H1 (cell line): ENCODE measurements around the gene CD96. TPM values are rescaled to one million over a fixed set of nuclear protein-coding genes. Genes with fewer than 3 reads are reported as not detected.

Source experiments
- CTCF ChIA-PET: fragments of 300-600 bp; sonication (Branson Sonifier 250); formaldehyde crosslinking; loops from one replicate; lab custom pipeline; 2021; ENCODE audit not compliant: partially characterized antibody; lab: Charles Lee
- POLR2A ChIA-PET: fragments of 300-600 bp; sonication (Branson Sonifier 250); formaldehyde crosslinking; loops from one replicate; lab custom pipeline; 2021; ENCODE audit warnings: inconsistent platforms; ENCODE audit not compliant: partially characterized antibody; lab: Charles Lee
- DNase-seq, 2 experiments: peaks; one replicate each; pipeline versions ENCODE4 v3.0.0 to v3.0.0-alpha.2; 2010 to 2022; ENCODE audit warnings: low spot score in 2 of 2, low read depth in 1 of 2, mixed read lengths in 1 of 2
- FAIRE-seq: peaks from 2 replicates; lab custom pipeline; 2011; peaks lifted over from hg19 to GRCh38; lab: Jason Lieb, UNC
- H2AFZ ChIP-seq: 2 replicates; pipeline ENCODE4 v1.8.1; 2012; ENCODE audit warnings: low read length, inconsistent platforms
- H2AK5ac ChIP-seq: 2 replicates; pipeline ENCODE4 v1.6.1; 2013; ENCODE audit warnings: low read depth, low read length
- H2BK120ac ChIP-seq: replicated peaks from 2 replicates; pipeline ENCODE3; 2013; ENCODE audit warnings: low read depth, low read length, inconsistent platforms
- H2BK12ac ChIP-seq: 2 replicates; pipeline ENCODE4 v1.6.1; 2013; ENCODE audit warnings: low read depth, low read length
- H2BK15ac ChIP-seq: 2 replicates; pipeline ENCODE4 v1.6.1; 2013; ENCODE audit warnings: low read length
- H2BK20ac ChIP-seq: 2 replicates; pipeline ENCODE4 v1.6.1; 2013; ENCODE audit warnings: low read length
- H2BK5ac ChIP-seq: 2 replicates; pipeline ENCODE4 v1.6.1; 2013; ENCODE audit warnings: low read depth, low read length
- H3K14ac ChIP-seq: 2 replicates; pipeline ENCODE4 v1.6.1; 2013; ENCODE audit warnings: inconsistent platforms; ENCODE audit not compliant: insufficient read length
- H3K18ac ChIP-seq: 2 replicates; pipeline ENCODE4 v1.6.1; 2013; ENCODE audit warnings: low read length; ENCODE audit errors: extremely low read depth
- H3K23ac ChIP-seq: 2 replicates; pipeline ENCODE4 v1.6.1; 2013; ENCODE audit warnings: inconsistent platforms; ENCODE audit not compliant: insufficient read length
- H3K23me2 ChIP-seq: 2 replicates; pipeline ENCODE4 v1.6.1; 2013; ENCODE audit warnings: low read depth, low read length
- H3K27ac ChIP-seq: 2 replicates; pipeline ENCODE4 v1.6.1; 2011; ENCODE audit warnings: low read depth, low read length, inconsistent platforms
- H3K27me3 ChIP-seq, 4 experiments: replicated peaks in 1 of 4; 1 replicate in 1 of 4; 2 replicates in 3 of 4; pipeline versions ENCODE4 v1.6.1 to v1.8.1; 2011 to 2013; ENCODE audit warnings: low read length in 3 of 4, mild to moderate bottlenecking in 3 of 4, inconsistent platforms in 2 of 4, mixed read lengths in 2 of 4, moderate library complexity in 1 of 4; ENCODE audit not compliant: control insufficient read depth in 3 of 4, insufficient read depth in 3 of 4; ENCODE audit errors: extremely low read depth in 1 of 4
- H3K36me3 ChIP-seq, 4 experiments: 2 replicates each; pipeline versions ENCODE4 v1.6.1 to v1.8.1; 2011 to 2013; ENCODE audit warnings: mild to moderate bottlenecking in 4 of 4, low read length in 3 of 4, moderate library complexity in 2 of 4, control low read depth in 1 of 4, inconsistent platforms in 1 of 4; ENCODE audit not compliant: insufficient read depth in 4 of 4, control insufficient read depth in 2 of 4
- H3K4ac ChIP-seq: replicated peaks from 2 replicates; pipeline ENCODE3; 2013; ENCODE audit warnings: low read length, low read depth, mixed read lengths, inconsistent platforms; ENCODE audit not compliant: insufficient read length
- H3K4me1 ChIP-seq, 4 experiments: replicated peaks in 1 of 4; 1 replicate in 1 of 4; 2 replicates in 3 of 4; pipeline versions ENCODE4 v1.6.1 to v1.8.1; 2011 to 2013; ENCODE audit warnings: low read length in 3 of 4, inconsistent platforms in 2 of 4, mixed read lengths in 1 of 4; ENCODE audit not compliant: insufficient read depth in 4 of 4, control insufficient read depth in 3 of 4
- H3K4me2 ChIP-seq, 2 experiments: 2 replicates each; pipeline versions ENCODE4 v1.6.1 to v1.8.1; 2011 to 2013; ENCODE audit warnings: low read depth in 2 of 2, low read length in 2 of 2, control low read depth in 1 of 2, inconsistent platforms in 1 of 2, mild to moderate bottlenecking in 1 of 2; ENCODE audit not compliant: insufficient read depth in 1 of 2
- H3K4me3 ChIP-seq, 4 experiments: fragments of 200-600, 300-600 bp in 1 of 4; sonication (generic), shearing (Covaris generic), sonication (Bioruptor Twin) in 1 of 4; 2 replicates each; pipeline versions ENCODE4 v1.5.1 to v1.8.1; 2011 to 2016; ENCODE audit warnings: low read length in 4 of 4, low read depth in 3 of 4, control low read depth in 2 of 4, inconsistent platforms in 2 of 4, mild to moderate bottlenecking in 2 of 4, mixed read lengths in 1 of 4, moderate library complexity in 1 of 4; ENCODE audit not compliant: insufficient read depth in 2 of 4; ENCODE audit errors: extremely low read depth in 1 of 4
- H3K56ac ChIP-seq: replicated peaks from 2 replicates; pipeline ENCODE3; 2013; ENCODE audit warnings: low read depth, mild to moderate bottlenecking, mixed read lengths, low read length, inconsistent platforms; ENCODE audit not compliant: insufficient read length
- H3K79me1 ChIP-seq: 2 replicates; pipeline ENCODE4 v1.6.1; 2013; ENCODE audit warnings: low read depth, low read length, control low read depth
- H3K79me2 ChIP-seq, 2 experiments: 2 replicates each; pipeline versions ENCODE4 v1.6.1 to v1.8.1; 2012 to 2013; ENCODE audit warnings: low read length in 2 of 2, mild to moderate bottlenecking in 2 of 2, inconsistent platforms in 1 of 2; ENCODE audit not compliant: insufficient read depth in 2 of 2, control insufficient read depth in 1 of 2
- H3K9ac ChIP-seq, 4 experiments: replicated peaks in 1 of 4; 1 replicate in 1 of 4; 2 replicates in 3 of 4; pipeline versions ENCODE4 v1.6.1 to v1.8.1; 2011 to 2013; ENCODE audit warnings: low read depth in 3 of 4, low read length in 3 of 4, control low read depth in 2 of 4, mild to moderate bottlenecking in 2 of 4, moderate library complexity in 2 of 4, inconsistent platforms in 1 of 4; ENCODE audit errors: extremely low read depth in 1 of 4
- H3K9me3 ChIP-seq, 2 experiments: 2 replicates each; pipeline versions ENCODE4 v1.6.1 to v1.8.1; 2012 to 2013; ENCODE audit warnings: mild to moderate bottlenecking in 2 of 2, moderate library complexity in 2 of 2, control low read depth in 1 of 2, inconsistent platforms in 1 of 2, low read depth in 1 of 2, low read length in 1 of 2, mixed read lengths in 1 of 2; ENCODE audit not compliant: insufficient read depth in 2 of 2
- H4K20me1 ChIP-seq, 2 experiments: replicated peaks in 1 of 2; 2 replicates each; pipeline versions ENCODE3 to v1.8.1; 2011 to 2013; ENCODE audit warnings: inconsistent platforms in 2 of 2, low read length in 2 of 2, mild to moderate bottlenecking in 1 of 2; ENCODE audit not compliant: insufficient read depth in 2 of 2, control insufficient read depth in 1 of 2
- H4K5ac ChIP-seq: 2 replicates; pipeline ENCODE4 v1.6.1; 2013; ENCODE audit warnings: low read length, low read depth, mixed read lengths, inconsistent platforms; ENCODE audit not compliant: insufficient read length
- H4K8ac ChIP-seq: 2 replicates; pipeline ENCODE4 v1.8.0; 2013; ENCODE audit warnings: mild to moderate bottlenecking, moderate library complexity, low read length, inconsistent platforms; ENCODE audit not compliant: insufficient read depth; ENCODE audit errors: extremely low read depth
- H4K91ac ChIP-seq: replicated peaks from 2 replicates; pipeline ENCODE3; 2013; ENCODE audit warnings: low read length, mixed read lengths, inconsistent platforms; ENCODE audit not compliant: insufficient read length
- CHD1 ChIP-seq: IDR thresholded peaks from 2 replicates; pipeline ENCODE4 v1.6.1; 2012; ENCODE audit warnings: low read depth, low read length, improper control_type of control experiment
- KDM1A ChIP-seq: fragments of 200-600, 300-600 bp; sonication (generic); IDR thresholded peaks from 2 replicates; pipeline ENCODE4 v1.7.1; 2016; ENCODE audit warnings: mild to moderate bottlenecking, low read length, borderline replicate concordance
- POLR2A ChIP-seq, 2 experiments: IDR thresholded peaks; 1 replicate in 1 of 2; 2 replicates in 1 of 2; pipeline ENCODE4 v1.6.1; 2011; ENCODE audit warnings: low read depth in 2 of 2, low read length in 2 of 2, mild to moderate bottlenecking in 2 of 2; ENCODE audit errors: control extremely low read depth in 1 of 2
- POLR2AphosphoS5 ChIP-seq: IDR thresholded peaks from 2 replicates; pipeline ENCODE4 v1.6.1; 2011; ENCODE audit warnings: low read depth, low read length
- SIX5 ChIP-seq: IDR thresholded peaks from 2 replicates; pipeline ENCODE4 v1.6.1; 2011; ENCODE audit warnings: mild to moderate bottlenecking, low read depth, low read length
- WGBS, 2 experiments: shearing (Covaris generic) in 1 of 2; methylation state at CpG; one replicate each; pipeline versions ENCODE4 v1.1.6 to v1.1.7; 2013 to 2015; ENCODE audit warnings: low lambda C conversion rate in 2 of 2, mixed read lengths in 2 of 2, inconsistent platforms in 1 of 2, low coverage in 1 of 2, missing lambda C conversion rate in 1 of 2; ENCODE audit not compliant: insufficient replicate concordance in 2 of 2, insufficient coverage in 1 of 2, insufficient read length in 1 of 2; ENCODE audit errors: extremely low coverage in 1 of 2, missing lambda C conversion rate in 1 of 2; 5-methylcytosine and 5-hydroxymethylcytosine counted together
- polyA plus RNA-seq, 7 experiments: library from polyadenylated mRNA; depleted of rRNA in 3 of 7; stranded (reverse) in 5 of 7; unstranded in 2 of 7; fragments of >200 nt in 5 of 7; fragments of 200-250 nt in 2 of 7; gene quantifications; 1 replicate in 5 of 7; 2 replicates in 1 of 7; 4 replicates in 1 of 7; pipeline versions ENCODE4 v1.2.1 to v1.2.3, GENCODE V29; 2011 to 2013; ENCODE audit warnings: missing spikeins in 2 of 7, mixed read lengths in 2 of 7
- total RNA-seq: library from RNA; stranded (reverse); fragmentation: NEBNext Ultra II Directional; extraction: Animal tissue kit (Norgen Biotek cat#: 25700); gene quantifications from 2 replicates; pipeline ENCODE4 v1.2.1, GENCODE V29; 2021
- TF ChIP-seq, protein P1 (sequence below): IDR thresholded peaks from 2 replicates; pipeline ENCODE4 v1.6.1; 2012; ENCODE audit warnings: inconsistent platforms
- TF ChIP-seq, protein P2 (sequence below), 3 experiments: IDR thresholded peaks; 1 replicate in 2 of 3; 2 replicates in 1 of 3; pipeline versions ENCODE4 v1.5.1 to v1.6.1; 2011; ENCODE audit warnings: low read length in 3 of 3, mild to moderate bottlenecking in 3 of 3, inconsistent platforms in 2 of 3, low read depth in 1 of 3, moderate library complexity in 1 of 3; ENCODE audit not compliant: insufficient read depth in 1 of 3; ENCODE audit errors: control extremely low read depth in 1 of 3
- TF ChIP-seq, protein P3 (sequence below): IDR thresholded peaks from 2 replicates; pipeline ENCODE4 v1.6.1; 2012; ENCODE audit warnings: low read length, inconsistent platforms

CD96 gene
- total and polyA plus RNA-seq, 2 of the 8 experiments (the other 6 are each of a cell fraction or from before 2014, with no cell fraction given): not detected

- no peaks in the 10 kb centered on the region for H3K23me2 ChIP-seq
- no peaks in the 10 kb centered on the region for H3K79me1 ChIP-seq
- DNase-seq (no peak), FAIRE-seq (no peak)
- H2BK20ac ChIP-seq: no peak overlapping the region
- H2BK15ac ChIP-seq: no peak overlapping the region
- no peak overlapping the region for H4K5ac ChIP-seq
- H3K9ac ChIP-seq: no peak overlapping the region
- POLR2A ChIA-PET: no interaction called here
- H2AK5ac ChIP-seq: no peak overlapping the region
- no peak overlapping the region for H3K23ac ChIP-seq
- H3K14ac ChIP-seq: no peak overlapping the region
- no peak overlapping the region for H2BK5ac ChIP-seq
- no peak overlapping the region for H3K4me3 ChIP-seq
- no peak overlapping the region for H3K4ac ChIP-seq
- H2AFZ ChIP-seq: no peak overlapping the region
- H4K8ac ChIP-seq: no peak overlapping the region
- H3K4me1 ChIP-seq: no peaks in the 10 kb centered on the region
- H3K27me3 ChIP-seq: no peaks in the 10 kb centered on the region
- no peak overlapping the region for H3K4me2 ChIP-seq
- no peaks in the 10 kb centered on the region for H4K20me1 ChIP-seq
- H3K56ac ChIP-seq: no peak overlapping the region
- no peaks in the 10 kb centered on the region for H3K9me3 ChIP-seq
- no peak overlapping the region for H2BK120ac ChIP-seq
- no peak overlapping the region for H3K27ac ChIP-seq
- H3K36me3 ChIP-seq: no peaks in the 10 kb centered on the region
- 84% methylated on average over 6 of the region's 6 CpGs; no CpG with 5 or more reads in 1 of the 2 experiments for WGBS, 2 experiments
- CTCF ChIA-PET: interaction anchor here (0.7 kb wide), 1 partner anchor 506 kb away, joined by 3 read pairs; no protein-coding TSS in a partner anchor
- H2BK12ac ChIP-seq: no peak overlapping the region
- no peak overlapping the region for H4K91ac ChIP-seq
- H3K79me2 ChIP-seq: no peaks in the 10 kb centered on the region
- H3K18ac ChIP-seq: no peak overlapping the region
- TF ChIP-seq, protein P1, sequence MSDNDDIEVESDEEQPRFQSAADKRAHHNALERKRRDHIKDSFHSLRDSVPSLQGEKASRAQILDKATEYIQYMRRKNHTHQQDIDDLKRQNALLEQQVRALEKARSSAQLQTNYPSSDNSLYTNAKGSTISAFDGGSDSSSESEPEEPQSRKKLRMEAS: no peak
- no peak for TF ChIP-seq CHD1
- no peak for TF ChIP-seq KDM1A
- TF ChIP-seq, protein P2, sequence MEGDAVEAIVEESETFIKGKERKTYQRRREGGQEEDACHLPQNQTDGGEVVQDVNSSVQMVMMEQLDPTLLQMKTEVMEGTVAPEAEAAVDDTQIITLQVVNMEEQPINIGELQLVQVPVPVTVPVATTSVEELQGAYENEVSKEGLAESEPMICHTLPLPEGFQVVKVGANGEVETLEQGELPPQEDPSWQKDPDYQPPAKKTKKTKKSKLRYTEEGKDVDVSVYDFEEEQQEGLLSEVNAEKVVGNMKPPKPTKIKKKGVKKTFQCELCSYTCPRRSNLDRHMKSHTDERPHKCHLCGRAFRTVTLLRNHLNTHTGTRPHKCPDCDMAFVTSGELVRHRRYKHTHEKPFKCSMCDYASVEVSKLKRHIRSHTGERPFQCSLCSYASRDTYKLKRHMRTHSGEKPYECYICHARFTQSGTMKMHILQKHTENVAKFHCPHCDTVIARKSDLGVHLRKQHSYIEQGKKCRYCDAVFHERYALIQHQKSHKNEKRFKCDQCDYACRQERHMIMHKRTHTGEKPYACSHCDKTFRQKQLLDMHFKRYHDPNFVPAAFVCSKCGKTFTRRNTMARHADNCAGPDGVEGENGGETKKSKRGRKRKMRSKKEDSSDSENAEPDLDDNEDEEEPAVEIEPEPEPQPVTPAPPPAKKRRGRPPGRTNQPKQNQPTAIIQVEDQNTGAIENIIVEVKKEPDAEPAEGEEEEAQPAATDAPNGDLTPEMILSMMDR (IDR thresholded peaks at IDR 0.05; ENCODE audit: control extremely low read depth in 1 of 3, insufficient read depth in 1 of 3, low read depth in 1 of 3, low read length in 3 of 3): no peak
- TF ChIP-seq POLR2AphosphoS5: no peak
- TF ChIP-seq SIX5: no peak
- TF ChIP-seq, protein P3, sequence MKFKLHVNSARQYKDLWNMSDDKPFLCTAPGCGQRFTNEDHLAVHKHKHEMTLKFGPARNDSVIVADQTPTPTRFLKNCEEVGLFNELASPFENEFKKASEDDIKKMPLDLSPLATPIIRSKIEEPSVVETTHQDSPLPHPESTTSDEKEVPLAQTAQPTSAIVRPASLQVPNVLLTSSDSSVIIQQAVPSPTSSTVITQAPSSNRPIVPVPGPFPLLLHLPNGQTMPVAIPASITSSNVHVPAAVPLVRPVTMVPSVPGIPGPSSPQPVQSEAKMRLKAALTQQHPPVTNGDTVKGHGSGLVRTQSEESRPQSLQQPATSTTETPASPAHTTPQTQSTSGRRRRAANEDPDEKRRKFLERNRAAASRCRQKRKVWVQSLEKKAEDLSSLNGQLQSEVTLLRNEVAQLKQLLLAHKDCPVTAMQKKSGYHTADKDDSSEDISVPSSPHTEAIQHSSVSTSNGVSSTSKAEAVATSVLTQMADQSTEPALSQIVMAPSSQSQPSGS: no peak
- no peak for TF ChIP-seq POLR2A (IDR thresholded peaks at IDR 0.05; ENCODE audit: control extremely low read depth in 1 of 2, low read depth in 2 of 2, low read length in 2 of 2)
Measured at GRCh38 chr3:111571907-111572460, 30.0 kb downstream of the CD96 start.
